Measurements from ENCODE around the gene PPP2CA.

GRCh38 chr5:134178096-134178419, 47.8 kb downstream of the PPP2CA start:
- no peak for TF ChIP-seq CTCF (IDR thresholded peaks at IDR 0.05)
- TF ChIP-seq ZFX (IDR thresholded peaks at IDR 0.05; ENCODE audit: borderline replicate concordance), result no peak

Data from 22Rv1 (cell line).